ENCODE results near the gene ANKS1A. TPM values are rescaled to one million over a fixed set of nuclear protein-coding genes. Genes with fewer than 3 reads are reported as not detected.
A peak's percentile ranks its signal among the peaks of the same experiment; 100 is the strongest.

ANKS1A gene
- total RNA-seq, 3 donors from 2014 or later: 30.0 to 62.4 (median 33.3) TPM

GRCh38 chr6:35025232-35026188 is 136.5 kb downstream of the ANKS1A start:
- no peak for DNase-seq
- no peaks in the 10 kb centered on the region for H3K36me3 ChIP-seq (ENCODE audit: low read depth)
- no peaks in the 10 kb centered on the region for H3K9me3 ChIP-seq
- ATAC-seq: peak; percentile 10
- intact Hi-C loops (cut with DNase I, micrococcal nuclease): no loop called here
- no peak overlapping the region for H3K4me3 ChIP-seq
- no peak for TF ChIP-seq CTCF (IDR thresholded peaks at IDR 0.05)
- peaks cover 25% of the 10 kb centered on the region for H3K4me1 ChIP-seq (ENCODE audit: low read depth)

GRCh38 chr6:35026434-35027222 is 137.6 kb downstream of the ANKS1A start:
- Histone ChIP-seq H3K4me1 (ENCODE audit: low read depth) (peaks cover 33% of the 10 kb centered on the region), H3K36me3 (ENCODE audit: low read depth) (no peaks in the 10 kb centered on the region), H3K4me3 (no peak overlapping the region), H3K9me3 (no peaks in the 10 kb centered on the region)
- ATAC-seq: peak; percentile 81
- no peak for DNase-seq
- intact Hi-C loops (cut with DNase I, micrococcal nuclease): no loop called here
- TF ChIP-seq CTCF (IDR thresholded peaks at IDR 0.05): no peak

GRCh38 chr6:35027807-35028206 is 138.8 kb downstream of the ANKS1A start:
- Histone ChIP-seq H3K9me3 (no peaks in the 10 kb centered on the region), H3K4me1 (ENCODE audit: low read depth) (peaks cover 38% of the 10 kb centered on the region), H3K4me3 (no peak overlapping the region), H3K36me3 (ENCODE audit: low read depth) (no peaks in the 10 kb centered on the region)
- TF ChIP-seq CTCF (IDR thresholded peaks at IDR 0.05): no peak
- ATAC-seq: no peak
- DNase-seq: no peak
- intact Hi-C loops (cut with DNase I, micrococcal nuclease): no loop called here

- intact Hi-C loops (cut with DNase I, micrococcal nuclease): no loop called here
Observed at GRCh38 chr6:35028781-35029769, 140.0 kb downstream of the ANKS1A start.

More at GRCh38 chr6:35028781-35029769, 140.0 kb downstream of the ANKS1A start:
- DNase-seq (no peak), ATAC-seq (no peak)
- Histone ChIP-seq H3K4me3 (no peak overlapping the region), H3K36me3 (ENCODE audit: low read depth) (no peaks in the 10 kb centered on the region), H3K4me1 (ENCODE audit: low read depth) (peaks cover 37% of the 10 kb centered on the region), H3K9me3 (no peaks in the 10 kb centered on the region)
- TF ChIP-seq CTCF (IDR thresholded peaks at IDR 0.05): no peak

Measured in mucosa of descending colon (tissue), 3 donors.